GM12891 (cell line): ENCODE data around the gene GHRHR.

Experiments
- DNase-seq: peaks from one replicate; pipeline ENCODE4 v3.0.0; 2011; ENCODE audit warnings: low spot score; ENCODE audit not compliant: insufficient read length
- FAIRE-seq: peaks from 2 replicates; lab custom pipeline; 2011; peaks lifted over from hg19 to GRCh38; lab: Jason Lieb, UNC
- PAX5 ChIP-seq: IDR thresholded peaks from 2 replicates; pipeline ENCODE4 v1.6.1; 2011; ENCODE audit warnings: low read length, moderate library complexity, mild to moderate bottlenecking; ENCODE audit not compliant: insufficient read depth, severe bottlenecking
- POLR2A ChIP-seq: IDR thresholded peaks from 2 replicates; pipeline ENCODE4 v1.6.1; 2011; ENCODE audit warnings: low read depth, low read length, control low read depth
- POLR2AphosphoS5 ChIP-seq: IDR thresholded peaks from 2 replicates; pipeline ENCODE4 v1.6.1; 2011; ENCODE audit warnings: low read depth, low read length, control low read depth
- POU2F2 ChIP-seq: IDR thresholded peaks from 2 replicates; pipeline ENCODE4 v1.6.1; 2011; ENCODE audit warnings: low read depth, mild to moderate bottlenecking, control low read depth, low read length, moderate library complexity
- SPI1 ChIP-seq: IDR thresholded peaks from 2 replicates; pipeline ENCODE4 v1.6.1; 2011; ENCODE audit warnings: low read depth, low read length, control low read depth
- TAF1 ChIP-seq: IDR thresholded peaks from 2 replicates; pipeline ENCODE4 v1.6.1; 2011; ENCODE audit warnings: low read depth, low read length, control low read depth

Gene GHRHR

DNA sequence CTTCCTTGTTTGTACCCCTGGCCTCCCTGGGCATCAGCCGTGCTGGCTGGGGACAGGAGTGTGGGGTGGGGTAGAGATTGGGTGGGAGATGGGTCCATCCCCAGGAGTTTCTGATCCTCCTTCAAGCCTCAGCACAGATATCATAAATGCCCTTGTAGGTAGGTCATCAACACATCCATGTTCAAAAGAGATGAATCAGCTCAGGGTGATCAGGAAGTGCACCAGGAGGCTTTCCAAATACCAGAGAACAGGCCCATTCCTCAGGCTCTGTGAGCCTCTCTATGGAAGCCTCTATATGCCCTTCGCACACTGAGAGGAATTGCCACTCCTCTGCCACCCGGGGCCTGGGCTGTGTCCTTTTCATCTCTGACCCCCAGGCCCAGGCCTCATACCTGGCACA lies 56.4 kb downstream of the GHRHR start:
- FAIRE-seq (no peak), DNase-seq (no peak)
- TF ChIP-seq TAF1 (no peak), POLR2A (no peak), PAX5 (no peak), POU2F2 (no peak), SPI1 (no peak), POLR2AphosphoS5 (no peak)

DNA sequence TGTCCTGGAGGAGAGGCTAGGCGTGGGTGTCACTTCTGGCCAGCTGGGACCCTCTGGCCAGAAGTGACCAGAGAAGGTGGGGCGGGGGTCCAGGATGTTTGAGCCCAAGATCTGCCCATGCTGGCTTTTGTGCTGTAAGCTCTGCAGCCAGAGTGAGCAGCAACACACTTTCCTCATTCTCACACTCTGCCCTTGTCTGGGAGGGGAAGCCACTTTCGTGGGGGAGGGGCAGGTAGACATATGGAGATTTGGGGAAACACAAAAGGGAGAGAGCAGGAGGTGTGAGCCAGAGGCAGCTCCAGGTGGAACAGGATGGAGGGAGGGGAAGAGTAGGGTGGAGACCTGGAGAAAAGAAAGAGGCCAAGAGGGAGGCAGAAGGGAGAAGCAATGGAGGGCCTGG lies 56.9 kb downstream of the GHRHR start:
- FAIRE-seq: no peak
- no peak for DNase-seq
- no peak for TF ChIP-seq POU2F2
- no peak for TF ChIP-seq TAF1
- no peak for TF ChIP-seq POLR2A
- TF ChIP-seq POLR2AphosphoS5: no peak
- no peak for TF ChIP-seq PAX5
- no peak for TF ChIP-seq SPI1

- FAIRE-seq: no peak
- DNase-seq: no peak
- TF ChIP-seq SPI1 (no peak), POLR2AphosphoS5 (no peak), POU2F2 (no peak), TAF1 (no peak), POLR2A (no peak)
Measured at GRCh38 chr7:31022117-31022516, 58.4 kb downstream of the GHRHR start.

- TF ChIP-seq POLR2AphosphoS5 (no peak), POLR2A (no peak), POU2F2 (no peak), SPI1 (no peak), TAF1 (no peak)
- FAIRE-seq: no peak
- DNase-seq: no peak
Measured at GRCh38 chr7:31022726-31023125, 59.0 kb downstream of the GHRHR start.

DNA sequence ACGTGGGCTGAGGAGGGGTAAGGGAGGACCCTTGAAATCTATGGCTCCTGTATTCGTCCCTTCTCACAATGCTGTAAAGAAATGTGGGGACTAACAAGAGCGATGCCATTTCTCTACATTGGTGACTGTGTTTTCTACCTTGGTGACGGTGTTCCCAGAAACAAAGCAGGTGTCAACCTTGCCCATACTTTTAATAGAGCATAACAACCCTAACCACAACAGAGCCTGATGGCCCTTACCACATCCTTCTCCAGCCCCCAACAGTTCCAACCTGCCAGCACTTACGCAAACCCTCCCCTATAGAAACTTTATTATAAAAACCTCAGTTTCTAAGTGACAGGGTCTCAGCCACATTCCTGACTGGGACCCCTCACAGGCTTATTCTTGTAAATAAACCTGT lies 60.1 kb downstream of the GHRHR start:
- FAIRE-seq (no peak), DNase-seq (no peak)

DNA sequence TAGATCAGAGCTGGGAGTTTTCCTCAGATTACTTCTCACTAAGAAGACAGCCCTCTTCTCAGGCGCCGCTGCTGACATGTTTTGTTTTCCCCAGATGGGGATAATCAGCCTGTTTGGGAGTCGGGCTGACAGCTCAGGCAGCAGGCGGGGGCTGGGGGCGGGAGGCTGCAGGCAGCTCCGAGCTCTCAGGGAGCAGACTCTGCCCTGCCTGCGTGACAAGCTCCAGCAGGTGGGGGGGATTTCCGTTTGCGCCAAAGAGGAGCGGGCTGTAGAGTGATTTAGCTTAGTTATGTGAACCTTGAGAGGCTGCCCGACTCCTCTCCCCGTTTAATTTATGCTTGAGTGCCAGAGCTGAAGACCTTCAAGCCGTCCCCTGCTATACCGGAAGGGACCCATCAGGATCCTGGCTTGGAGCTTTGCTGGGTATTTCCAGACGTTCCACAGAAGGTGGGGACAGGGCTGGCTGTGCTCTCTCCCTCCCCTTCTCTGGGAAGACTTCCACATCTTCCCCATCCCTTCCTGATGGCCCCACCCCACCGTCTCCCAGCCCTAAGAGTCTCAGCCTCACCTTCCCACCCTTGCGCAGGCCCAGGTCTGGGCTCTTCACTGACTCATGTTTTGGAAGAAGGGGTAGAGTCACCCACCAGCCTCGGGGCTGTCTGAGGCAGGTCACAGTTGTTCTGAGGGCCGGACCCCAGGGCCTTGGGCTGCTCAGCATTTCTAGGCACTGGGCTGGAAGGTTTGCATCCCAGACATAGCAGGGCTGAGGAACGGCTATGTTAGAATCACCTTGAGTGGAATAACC lies 63.6 kb downstream of the GHRHR start:
- no peak for TF ChIP-seq POU2F2
- TF ChIP-seq PAX5: no peak
- no peak for TF ChIP-seq POLR2AphosphoS5
- TF ChIP-seq POLR2A: no peak
- no peak for TF ChIP-seq SPI1
- TF ChIP-seq TAF1: no peak
- DNase-seq (no peak), FAIRE-seq (no peak)

More for the DNA sequence above, 60.1 kb downstream of the GHRHR start:
- no peak for TF ChIP-seq POLR2A
- no peak for TF ChIP-seq PAX5
- TF ChIP-seq SPI1: no peak
- no peak for TF ChIP-seq TAF1
- no peak for TF ChIP-seq POLR2AphosphoS5
- no peak for TF ChIP-seq POU2F2

- DNase-seq (no peak), FAIRE-seq (no peak)
- TF ChIP-seq TAF1 (no peak), POLR2A (no peak), POU2F2 (no peak), PAX5 (no peak), SPI1 (no peak)
Measured at GRCh38 chr7:31028006-31028405, 64.3 kb downstream of the GHRHR start.

- DNase-seq (no peak), FAIRE-seq (no peak)
- no peak for TF ChIP-seq PAX5
- no peak for TF ChIP-seq POLR2AphosphoS5
- no peak for TF ChIP-seq POU2F2
- no peak for TF ChIP-seq POLR2A
- TF ChIP-seq TAF1: no peak
- TF ChIP-seq SPI1: no peak
Measured at GRCh38 chr7:31028417-31028992, 64.8 kb downstream of the GHRHR start.
